ENCODE data around the gene IMMT.
A peak's percentile ranks its signal among the peaks of the same experiment; 100 is the strongest.
"Not testable (repeated sequence)": the region's sequence is repeated elsewhere in the genome, so short reads cannot be mapped to it uniquely, and the experiment has no call there.

IMMT gene

DNA sequence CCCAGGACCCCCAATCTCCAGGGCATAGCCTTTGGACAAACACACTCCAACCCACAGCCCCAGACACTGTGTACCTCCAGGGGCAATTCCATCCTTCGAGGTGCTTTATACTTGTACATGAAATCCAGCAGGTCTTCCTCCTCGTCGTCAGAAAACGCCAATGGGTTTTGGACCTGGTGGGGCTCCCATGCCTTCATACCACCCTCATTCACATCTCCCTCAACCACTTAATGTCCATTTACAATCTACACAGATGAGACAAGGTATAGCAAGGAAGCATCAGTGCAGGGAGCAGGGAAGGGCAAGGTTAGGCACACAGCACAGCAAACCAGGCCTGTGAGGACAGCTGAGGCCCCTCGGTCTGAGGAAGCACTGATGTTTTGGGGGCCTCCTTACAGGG is 24.6 kb upstream of the IMMT start:
- no peak overlapping the region for H3K27ac Mint-ChIP-seq
- peaks cover 7% of the 10 kb centered on the region for H3K36me3 Mint-ChIP-seq (ENCODE audit: low read depth)
- peaks cover 17% of the 10 kb centered on the region for H3K4me1 Mint-ChIP-seq (ENCODE audit: low read depth)
- no peak overlapping the region for H3K4me3 Mint-ChIP-seq
- no peaks in the 10 kb centered on the region for H3K27me3 Mint-ChIP-seq (ENCODE audit: low read depth)
- H3K9me3 Mint-ChIP-seq = peaks cover 7% of the 10 kb centered on the region

DNA sequence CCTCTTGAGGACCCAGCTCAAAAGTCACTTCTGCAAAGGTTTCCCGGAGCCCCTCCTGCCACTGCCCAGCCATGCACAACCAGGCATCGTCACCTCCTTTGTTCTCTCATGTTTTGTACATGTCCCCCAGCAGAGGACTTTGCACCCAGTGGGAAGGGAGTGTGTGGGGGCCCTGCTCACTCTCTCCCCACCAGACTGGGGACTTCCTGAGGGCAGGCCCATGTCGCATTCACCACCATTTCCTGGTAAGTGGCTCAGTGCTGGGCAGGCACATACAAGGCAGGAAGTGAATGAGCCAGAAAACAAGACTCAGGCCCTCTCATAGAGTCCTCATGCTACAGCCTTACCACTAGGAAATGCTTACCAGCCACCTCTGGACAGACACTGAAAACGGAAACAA is 22.9 kb upstream of the IMMT start:
- Mint-ChIP-seq H3K27me3 (ENCODE audit: low read depth) (no peaks in the 10 kb centered on the region), H3K27ac (peak overlapping the region; percentile 63), H3K9me3 (peaks cover 7% of the 10 kb centered on the region), H3K4me1 (ENCODE audit: low read depth) (peaks cover 12% of the 10 kb centered on the region), H3K36me3 (ENCODE audit: low read depth) (peaks cover 22% of the 10 kb centered on the region), H3K4me3 (no peak overlapping the region)

DNA sequence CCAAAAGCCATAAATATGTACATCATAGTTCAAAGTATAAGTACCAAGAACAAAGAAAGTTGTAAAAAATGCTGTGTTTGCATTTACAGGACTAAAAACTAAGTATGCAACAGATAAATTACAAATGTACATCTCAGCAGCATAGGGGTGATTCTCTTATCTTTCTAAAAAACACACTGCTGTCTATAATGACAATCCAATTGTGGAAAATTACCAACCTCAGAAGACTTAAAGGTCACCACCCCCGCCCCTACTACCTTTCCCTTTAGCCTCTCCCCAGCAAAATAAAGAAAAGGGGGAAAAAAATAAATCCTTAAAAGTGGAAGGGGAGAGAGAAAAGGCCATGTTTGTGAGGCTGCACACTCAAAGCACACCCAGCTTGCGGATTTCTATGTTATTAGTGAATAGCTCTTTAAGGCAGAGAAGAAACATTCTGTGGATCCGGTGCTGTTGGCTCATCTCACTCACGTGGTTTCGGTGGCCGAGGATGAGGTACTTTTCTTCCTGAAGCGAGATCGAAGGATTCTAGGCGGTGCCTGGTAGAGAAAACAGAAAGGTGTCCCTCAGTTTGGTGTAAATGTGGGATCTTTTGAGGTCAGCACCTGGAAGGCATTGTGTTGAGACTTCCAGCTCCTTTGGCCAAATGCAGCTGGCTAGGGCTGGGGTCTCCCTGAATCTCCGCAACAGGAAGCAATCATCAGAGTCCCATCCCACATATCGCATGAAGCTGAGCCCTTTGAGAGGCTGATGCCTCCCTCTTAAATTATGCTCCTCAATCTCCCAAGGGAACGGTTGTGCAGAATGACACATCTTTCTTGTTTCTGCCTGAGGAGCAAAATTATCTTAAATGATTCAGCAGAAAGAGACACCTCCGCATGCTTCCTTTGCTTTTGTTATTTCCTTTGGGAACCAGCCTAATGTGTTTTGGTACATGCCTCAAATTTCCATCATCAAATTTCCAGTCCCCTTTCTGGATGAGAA is 21.6 kb upstream of the IMMT start:
- Mint-ChIP-seq H3K4me1 (ENCODE audit: low read depth) (peaks cover 12% of the 10 kb centered on the region), H3K4me3 (no peak overlapping the region), H3K9me3 (peaks cover 7% of the 10 kb centered on the region), H3K27me3 (ENCODE audit: low read depth) (no peaks in the 10 kb centered on the region), H3K36me3 (ENCODE audit: low read depth) (peaks cover 29% of the 10 kb centered on the region), H3K27ac (no peak overlapping the region)

DNA sequence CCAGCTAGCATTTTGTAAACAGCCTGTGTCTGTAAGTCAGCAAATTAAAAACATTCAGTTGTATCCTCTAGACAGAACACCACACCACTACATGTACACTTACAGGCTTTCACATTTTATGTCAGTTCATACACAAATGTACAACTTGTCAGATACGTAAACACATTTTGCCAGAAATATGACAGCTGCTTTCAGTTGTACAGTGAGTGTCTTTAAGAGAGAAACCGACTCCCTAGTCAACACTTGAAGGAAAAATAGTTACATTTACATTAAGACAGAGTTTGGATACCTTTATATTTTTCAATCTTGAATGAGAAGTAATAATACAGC is 19.2 kb upstream of the IMMT start:
- Mint-ChIP-seq H3K4me1 (ENCODE audit: low read depth) (peaks cover 8% of the 10 kb centered on the region), H3K27me3 (ENCODE audit: low read depth) (no peaks in the 10 kb centered on the region), H3K36me3 (ENCODE audit: low read depth) (peaks cover 49% of the 10 kb centered on the region), H3K4me3 (no peak overlapping the region), H3K9me3 (peaks cover 7% of the 10 kb centered on the region), H3K27ac (no peak overlapping the region)

DNA sequence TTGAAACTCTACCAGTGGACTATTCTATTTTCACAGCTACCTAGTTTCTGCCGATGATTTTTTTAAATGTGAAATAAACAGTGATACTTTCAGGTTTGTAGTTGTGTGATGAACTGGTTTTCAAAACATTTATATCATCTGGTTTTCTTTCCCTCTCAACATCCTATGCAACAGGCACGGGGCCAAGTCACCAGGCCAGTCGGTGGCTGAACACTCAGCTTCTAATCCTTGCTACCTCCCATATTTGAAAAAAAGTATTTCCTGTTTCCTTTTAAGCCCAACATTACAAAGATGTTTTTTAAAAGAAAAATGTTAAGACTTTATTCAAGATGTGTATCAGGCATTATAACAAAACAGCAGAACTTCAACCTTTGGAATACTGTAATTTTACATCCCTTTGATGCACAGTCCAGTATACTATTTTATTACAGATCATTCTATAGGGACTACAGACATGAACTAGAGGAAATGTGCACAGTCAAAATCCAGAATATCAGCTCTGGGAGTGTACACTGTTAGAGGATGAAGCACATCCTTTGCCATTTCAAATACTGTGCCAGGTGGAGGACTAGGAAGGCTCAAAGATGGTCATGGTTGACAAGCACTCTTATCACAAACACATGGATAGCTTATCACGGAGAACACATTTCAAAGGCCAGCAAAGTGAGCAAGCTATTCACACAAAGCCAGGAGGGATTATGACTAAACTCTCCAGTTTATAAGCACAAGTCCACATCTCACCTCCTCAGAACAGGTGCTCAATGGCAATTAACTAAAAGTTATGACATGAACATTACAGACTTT is 18.6 kb upstream of the IMMT start:
- no peak overlapping the region for H3K4me3 Mint-ChIP-seq
- no peaks in the 10 kb centered on the region for H3K27me3 Mint-ChIP-seq (ENCODE audit: low read depth)
- H3K27ac Mint-ChIP-seq = no peak overlapping the region
- peaks cover 7% of the 10 kb centered on the region for H3K9me3 Mint-ChIP-seq
- H3K36me3 Mint-ChIP-seq (ENCODE audit: low read depth) = peaks cover 53% of the 10 kb centered on the region
- peaks cover 8% of the 10 kb centered on the region for H3K4me1 Mint-ChIP-seq (ENCODE audit: low read depth)

DNA sequence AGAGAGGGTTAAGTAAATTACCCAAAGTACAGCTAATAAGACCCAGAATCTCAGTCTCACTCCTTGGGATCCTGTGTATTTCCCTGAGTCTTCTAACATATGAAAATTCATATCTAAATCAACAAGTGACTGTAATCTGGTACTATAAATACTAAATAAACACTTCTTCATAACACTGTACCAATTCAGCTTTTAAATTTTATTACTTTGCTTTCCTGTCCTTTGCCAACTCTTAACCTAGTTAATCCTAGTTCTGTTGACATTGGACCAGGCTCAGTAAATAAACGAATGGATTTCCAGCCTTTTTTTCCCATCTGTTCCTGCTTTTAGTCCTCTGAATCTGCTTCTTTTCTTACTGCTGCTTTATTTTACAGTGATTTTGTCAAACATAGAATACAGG is 17.8 kb upstream of the IMMT start:
- peaks cover 5% of the 10 kb centered on the region for H3K4me1 Mint-ChIP-seq (ENCODE audit: low read depth)
- H3K4me3 Mint-ChIP-seq = no peak overlapping the region
- no peaks in the 10 kb centered on the region for H3K27me3 Mint-ChIP-seq (ENCODE audit: low read depth)
- no peak overlapping the region for H3K27ac Mint-ChIP-seq
- peaks cover 5% of the 10 kb centered on the region for H3K9me3 Mint-ChIP-seq
- H3K36me3 Mint-ChIP-seq (ENCODE audit: low read depth) = peaks cover 55% of the 10 kb centered on the region

DNA sequence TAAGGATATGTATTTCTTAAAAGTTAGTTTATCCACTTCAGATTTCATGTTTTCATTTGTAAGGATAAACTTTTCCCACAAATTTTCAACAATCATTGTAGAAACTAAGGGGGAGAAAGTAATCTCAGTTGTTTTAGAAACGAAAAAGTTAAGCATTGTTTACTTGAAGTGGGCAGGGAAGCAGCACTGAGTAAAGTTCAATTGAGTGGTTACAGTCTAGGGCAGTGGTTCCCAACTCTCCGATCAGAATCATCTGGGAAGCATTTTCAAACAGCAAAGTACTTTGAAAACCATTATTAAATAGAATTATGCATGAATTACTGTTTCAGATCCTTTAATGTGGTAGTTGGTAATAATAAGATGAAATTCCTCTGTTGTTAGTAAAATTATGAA is 16.5 kb upstream of the IMMT start:
- Mint-ChIP-seq H3K9me3 (no peaks in the 10 kb centered on the region), H3K27me3 (ENCODE audit: low read depth) (no peaks in the 10 kb centered on the region), H3K4me1 (ENCODE audit: low read depth) (peaks cover 1% of the 10 kb centered on the region), H3K27ac (no peak overlapping the region), H3K4me3 (no peak overlapping the region), H3K36me3 (ENCODE audit: low read depth) (peaks cover 57% of the 10 kb centered on the region)

DNA sequence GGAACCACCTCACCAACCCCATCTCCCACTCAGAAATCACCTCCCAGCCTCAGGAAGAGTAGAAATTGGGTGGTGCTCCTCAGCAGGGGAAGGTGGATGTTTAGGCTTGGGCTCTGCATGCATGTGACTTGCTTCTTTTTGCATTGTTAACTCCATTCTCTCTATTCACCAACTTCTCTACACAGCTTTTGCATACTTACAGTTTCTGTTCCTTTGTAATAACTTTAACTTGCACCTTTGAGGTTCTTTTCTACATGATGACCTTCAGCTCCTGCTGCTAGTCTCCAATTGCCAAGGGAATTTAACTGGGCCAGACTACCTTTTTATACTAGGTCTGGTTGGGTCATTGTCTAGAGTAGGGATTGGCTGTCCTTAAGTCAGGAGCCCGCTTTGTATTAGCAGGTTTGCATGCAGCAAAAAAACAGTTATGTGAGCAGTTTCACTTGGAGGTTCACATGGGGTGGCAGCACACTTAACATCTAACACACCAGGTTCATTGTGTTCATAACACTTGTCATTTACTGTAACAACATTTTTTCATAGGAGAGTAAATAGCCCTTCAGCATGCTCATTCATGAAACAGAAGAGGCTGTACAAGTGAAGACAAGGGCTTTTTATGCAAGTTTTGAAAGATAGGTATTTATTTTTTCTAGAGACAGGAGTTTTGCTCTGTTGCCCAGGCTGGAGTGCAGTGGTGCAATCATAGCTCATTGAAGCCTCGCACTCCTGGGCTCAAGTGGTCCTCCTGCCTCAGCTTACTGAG is 16.0 kb upstream of the IMMT start:
- no peak overlapping the region for H3K27ac Mint-ChIP-seq
- H3K4me3 Mint-ChIP-seq = no peak overlapping the region
- H3K36me3 Mint-ChIP-seq (ENCODE audit: low read depth) = peaks cover 61% of the 10 kb centered on the region
- H3K27me3 Mint-ChIP-seq (ENCODE audit: low read depth) = no peaks in the 10 kb centered on the region
- peaks cover 1% of the 10 kb centered on the region for H3K4me1 Mint-ChIP-seq (ENCODE audit: low read depth)
- H3K9me3 Mint-ChIP-seq = no peaks in the 10 kb centered on the region

DNA sequence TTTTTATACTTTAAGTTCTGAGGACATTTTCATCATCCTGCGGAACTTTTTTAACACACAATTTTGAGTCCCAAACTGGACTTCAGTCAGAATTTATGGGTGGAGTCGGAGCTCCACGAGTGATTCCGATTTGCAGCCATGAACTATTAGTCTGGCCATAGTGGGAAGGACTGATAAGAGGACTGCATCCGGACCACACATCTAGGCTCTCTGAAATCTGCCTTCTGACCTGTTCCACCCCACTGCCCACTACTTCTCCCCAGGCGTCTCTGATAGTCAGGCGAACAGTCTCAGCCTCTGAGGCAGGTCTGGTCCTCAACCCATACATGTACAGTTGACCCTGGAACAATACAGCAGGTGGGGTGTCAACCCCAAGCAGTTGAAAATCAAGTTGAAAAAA is 9.2 kb upstream of the IMMT start:
- Mint-ChIP-seq H3K36me3 (ENCODE audit: low read depth) (peaks cover 24% of the 10 kb centered on the region), H3K9me3 (no peaks in the 10 kb centered on the region), H3K27ac (no peak overlapping the region), H3K4me1 (ENCODE audit: low read depth) (peaks cover 22% of the 10 kb centered on the region), H3K4me3 (no peak overlapping the region), H3K27me3 (ENCODE audit: low read depth) (no peaks in the 10 kb centered on the region)

DNA sequence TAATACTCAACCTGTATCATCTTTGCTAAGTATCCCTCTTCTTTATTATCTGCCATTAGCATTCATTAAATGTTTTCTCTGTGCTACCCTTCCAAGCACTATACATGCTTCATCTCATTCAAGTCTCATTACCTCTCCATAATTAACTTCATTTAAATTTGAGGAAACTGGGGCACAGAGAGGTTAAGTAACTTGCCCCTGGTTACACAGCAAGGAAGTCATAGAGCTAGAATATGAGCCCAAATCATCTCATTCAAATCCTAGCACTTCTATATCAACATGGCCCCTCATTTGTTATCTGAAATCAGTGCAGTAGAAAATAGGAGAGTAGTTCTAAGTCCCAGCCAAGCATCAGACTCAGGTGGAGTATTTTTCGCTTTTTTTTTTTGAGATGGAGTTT is 8.4 kb upstream of the IMMT start:
- no peaks in the 10 kb centered on the region for H3K9me3 Mint-ChIP-seq
- H3K4me3 Mint-ChIP-seq = no peak overlapping the region
- no peak overlapping the region for H3K27ac Mint-ChIP-seq
- no peaks in the 10 kb centered on the region for H3K27me3 Mint-ChIP-seq (ENCODE audit: low read depth)
- peaks cover 19% of the 10 kb centered on the region for H3K36me3 Mint-ChIP-seq (ENCODE audit: low read depth)
- H3K4me1 Mint-ChIP-seq (ENCODE audit: low read depth) = peaks cover 22% of the 10 kb centered on the region

DNA sequence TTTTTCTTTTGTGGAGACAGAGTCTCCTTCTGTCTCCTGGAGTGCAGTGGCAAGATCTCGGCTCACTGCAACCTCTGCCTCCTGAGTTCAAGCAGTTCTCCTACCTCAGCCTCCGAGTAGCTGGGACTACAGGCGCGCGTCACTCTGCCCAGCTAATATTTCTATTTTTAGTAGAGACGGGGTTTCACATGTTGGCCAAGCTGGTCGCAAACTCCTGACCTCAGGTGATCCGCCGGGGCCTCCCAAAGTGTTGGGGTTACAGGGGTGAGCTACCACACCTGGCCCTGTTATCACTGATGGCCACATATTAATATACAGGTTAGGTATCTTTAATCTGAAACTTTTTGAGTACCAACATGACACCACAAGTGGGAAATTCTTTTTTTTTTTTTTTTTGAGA is 7.4 kb upstream of the IMMT start:
- Mint-ChIP-seq H3K27ac (no peak overlapping the region), H3K4me1 (ENCODE audit: low read depth) (peaks cover 22% of the 10 kb centered on the region), H3K9me3 (no peaks in the 10 kb centered on the region), H3K27me3 (ENCODE audit: low read depth) (no peaks in the 10 kb centered on the region), H3K36me3 (ENCODE audit: low read depth) (peaks cover 17% of the 10 kb centered on the region), H3K4me3 (no peak overlapping the region)

DNA sequence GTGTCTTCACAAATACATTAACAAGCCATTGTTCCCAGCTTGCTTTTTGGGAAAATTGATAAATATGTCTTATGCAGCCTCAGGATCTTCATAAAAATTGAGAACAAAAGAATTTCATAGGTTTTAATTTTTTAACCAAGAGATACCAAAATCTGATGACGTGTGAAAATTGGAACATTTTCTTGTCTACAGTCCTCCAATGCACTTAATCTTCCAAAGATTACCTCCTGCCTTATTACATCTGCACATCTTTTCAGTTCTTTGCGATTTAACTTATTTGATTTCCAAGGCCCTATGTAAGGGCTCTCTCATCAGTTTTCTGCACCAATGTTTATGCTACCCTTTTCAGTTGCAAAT is 7.1 kb upstream of the IMMT start:
- Mint-ChIP-seq H3K27ac (no peak overlapping the region), H3K9me3 (no peaks in the 10 kb centered on the region), H3K4me1 (ENCODE audit: low read depth) (peaks cover 22% of the 10 kb centered on the region), H3K36me3 (ENCODE audit: low read depth) (peaks cover 14% of the 10 kb centered on the region), H3K27me3 (ENCODE audit: low read depth) (no peaks in the 10 kb centered on the region), H3K4me3 (no peak overlapping the region)

DNA sequence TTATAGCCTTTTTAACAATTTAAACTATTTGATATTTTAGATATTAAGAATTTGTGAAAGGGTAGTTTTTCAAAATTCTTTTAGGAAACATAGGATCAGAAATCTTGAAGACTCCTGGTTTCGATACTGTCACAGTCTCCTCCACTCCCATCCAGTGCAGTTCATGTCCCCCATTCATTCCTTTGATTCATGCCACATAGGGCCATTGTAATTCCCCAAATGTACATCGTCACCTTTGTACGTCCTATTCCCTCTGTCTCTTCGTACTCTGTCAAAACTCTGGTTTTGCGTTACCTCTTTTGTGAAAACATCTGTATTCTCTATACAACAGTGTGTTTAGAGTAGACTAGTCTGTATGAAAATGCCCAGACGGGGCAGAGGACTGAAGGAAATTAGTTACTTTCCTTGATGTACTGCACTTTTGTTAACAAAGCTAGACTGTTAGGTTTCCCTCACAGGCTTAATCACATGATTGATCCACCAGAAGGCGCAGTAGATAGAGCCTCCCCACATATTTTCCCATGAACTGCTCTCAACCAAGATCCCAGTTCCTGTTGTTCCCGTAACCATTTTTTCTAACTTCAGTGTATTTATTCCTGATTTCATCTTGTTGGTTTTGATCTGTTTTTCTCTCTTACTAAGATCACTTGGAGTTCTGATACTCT is 6.5 kb upstream of the IMMT start:
- peak overlapping the region; percentile 1 for H3K4me3 Mint-ChIP-seq
- no peak overlapping the region for H3K27ac Mint-ChIP-seq
- no peaks in the 10 kb centered on the region for H3K9me3 Mint-ChIP-seq
- H3K36me3 Mint-ChIP-seq (ENCODE audit: low read depth) = peaks cover 11% of the 10 kb centered on the region
- H3K27me3 Mint-ChIP-seq (ENCODE audit: low read depth) = no peaks in the 10 kb centered on the region
- peaks cover 26% of the 10 kb centered on the region for H3K4me1 Mint-ChIP-seq (ENCODE audit: low read depth)

DNA sequence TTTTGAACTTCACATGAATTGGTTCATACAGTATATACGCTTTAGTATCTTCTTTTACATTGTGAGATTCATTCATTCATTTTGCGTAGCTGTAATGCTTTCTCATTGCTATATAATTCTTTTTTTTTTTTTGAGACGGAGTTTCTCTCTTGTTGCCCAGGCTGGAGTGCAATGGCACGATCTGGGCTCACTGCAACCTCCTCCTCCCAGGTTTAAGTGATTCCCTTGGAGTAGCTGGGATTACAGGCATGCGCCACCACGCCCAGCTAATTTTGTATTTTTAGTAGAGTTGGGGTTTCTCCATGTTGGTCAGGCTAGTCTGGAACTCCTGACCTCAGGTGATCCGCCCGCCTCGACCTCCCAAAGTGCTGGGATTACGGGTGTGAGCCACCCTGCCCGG is 5.3 kb upstream of the IMMT start:
- peak overlapping the region; percentile 97 for H3K4me3 Mint-ChIP-seq
- H3K36me3 Mint-ChIP-seq (ENCODE audit: low read depth); H3K27me3 Mint-ChIP-seq (ENCODE audit: low read depth); H3K9me3 Mint-ChIP-seq: not testable (repeated sequence)
- peak overlapping the region; percentile 66 for H3K27ac Mint-ChIP-seq
- peaks cover 32% of the 10 kb centered on the region for H3K4me1 Mint-ChIP-seq (ENCODE audit: low read depth)
